Effector memory CD4-positive, alpha-beta T cell (primary cell): ENCODE measurements around the gene RALGPS1.

ENCODE experiments used
- DNase-seq, 3 donors: peaks; one replicate each; pipeline ENCODE4 v3.0.0-alpha.2; 2020
- H3K27ac ChIP-seq: 2 replicates; pipeline ENCODE4 v1.7.0; 2013; ENCODE audit warnings: mild to moderate bottlenecking, low read length, moderate library complexity; ENCODE audit not compliant: insufficient read depth, poor library complexity, severe bottlenecking
- H3K27me3 ChIP-seq: replicated peaks from 2 replicates; pipeline ENCODE4 v1.7.0; 2013; ENCODE audit warnings: mild to moderate bottlenecking, low read length; ENCODE audit not compliant: insufficient read depth, control insufficient read depth, poor library complexity, severe bottlenecking
- H3K36me3 ChIP-seq: 2 replicates; pipeline ENCODE4 v1.7.0; 2013; ENCODE audit warnings: mild to moderate bottlenecking, low read length, moderate library complexity; ENCODE audit not compliant: control insufficient read depth, insufficient read depth
- H3K4me1 ChIP-seq: 2 replicates; pipeline ENCODE4 v1.7.0; 2013; ENCODE audit warnings: low read length, mild to moderate bottlenecking; ENCODE audit not compliant: control insufficient read depth, insufficient read depth, poor library complexity, severe bottlenecking
- H3K4me3 ChIP-seq: 2 replicates; pipeline ENCODE4 v1.7.0; 2013; ENCODE audit warnings: low read length, low read depth, mild to moderate bottlenecking; ENCODE audit not compliant: insufficient read depth, poor library complexity, severe bottlenecking
- H3K9me3 ChIP-seq: 2 replicates; pipeline ENCODE4 v1.7.0; 2013; ENCODE audit warnings: mild to moderate bottlenecking, low read length, moderate library complexity; ENCODE audit not compliant: control insufficient read depth

RALGPS1 gene

DNA sequence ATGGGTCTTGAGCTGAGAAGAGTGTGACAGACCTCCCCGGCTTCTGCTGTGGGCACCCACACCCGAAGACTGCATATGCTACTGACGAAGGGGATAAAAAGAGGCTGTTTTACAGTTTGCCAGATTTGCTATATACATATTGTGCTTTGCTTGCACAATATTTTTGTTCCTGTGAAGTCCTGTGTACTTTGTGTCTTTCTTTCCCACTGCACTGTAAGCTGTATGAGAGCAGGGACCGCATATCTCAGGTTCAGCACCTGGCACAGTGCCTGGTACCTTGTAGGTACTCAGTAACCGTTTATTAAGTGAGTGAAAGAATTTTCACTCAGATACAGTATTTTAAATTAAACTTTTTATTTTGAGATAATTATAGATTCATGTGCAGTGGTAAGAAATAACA is 341.7 kb downstream of the RALGPS1 start:
- Histone ChIP-seq H3K27me3 (no peaks in the 10 kb centered on the region), H3K27ac (no peak overlapping the region), H3K4me3 (no peak overlapping the region)

DNA sequence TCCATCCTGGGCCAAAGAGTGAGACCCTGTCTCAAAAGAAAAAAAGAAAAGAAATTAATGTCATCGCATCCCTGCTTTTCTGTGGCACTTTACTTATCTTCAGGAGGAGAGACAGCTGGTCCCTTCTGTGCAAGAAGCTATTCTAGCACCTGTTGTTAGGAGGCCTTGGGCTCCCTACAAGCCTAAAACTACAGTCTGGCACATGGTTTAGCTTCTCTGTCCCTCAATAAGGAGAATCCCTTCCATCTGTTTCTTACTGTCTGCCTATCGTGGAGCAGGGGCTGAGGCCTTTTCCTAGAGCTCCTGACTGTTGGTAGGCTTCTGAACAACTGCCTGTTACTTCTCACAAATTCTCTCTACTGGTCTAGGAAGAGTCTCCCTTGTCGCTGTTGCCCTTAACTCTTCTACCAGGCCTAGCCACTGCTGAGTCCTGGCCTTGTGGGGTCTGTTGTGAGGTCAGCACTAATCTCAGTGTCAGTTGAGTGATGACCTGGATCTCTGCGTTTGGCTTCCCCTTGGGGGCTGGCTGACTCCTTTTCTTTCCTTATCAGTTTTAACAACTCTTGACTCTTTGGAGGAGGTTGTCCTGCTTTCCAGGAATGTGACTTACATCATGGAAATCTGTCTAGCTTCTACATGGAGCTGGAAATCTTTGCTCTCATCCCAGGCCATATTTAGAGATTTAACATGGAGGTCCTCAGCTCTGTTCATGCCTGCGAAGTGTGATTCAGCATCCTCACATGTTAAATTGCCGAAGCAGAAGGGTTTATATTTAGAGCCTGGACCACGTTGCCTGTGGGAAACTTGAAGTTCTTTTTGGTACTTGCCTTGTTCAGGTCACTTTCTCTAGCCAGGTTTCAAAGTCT is 344.3 kb downstream of the RALGPS1 start:
- no peak for DNase-seq
- Histone ChIP-seq H3K4me1 (no peaks in the 10 kb centered on the region), H3K4me3 (no peak overlapping the region), H3K36me3 (no peaks in the 10 kb centered on the region), H3K9me3 (no peaks in the 10 kb centered on the region), H3K27me3 (no peaks in the 10 kb centered on the region), H3K27ac (no peak overlapping the region)

More for the DNA sequence above, 341.7 kb downstream of the RALGPS1 start:
- Histone ChIP-seq H3K9me3 (no peaks in the 10 kb centered on the region), H3K36me3 (no peaks in the 10 kb centered on the region), H3K4me1 (no peaks in the 10 kb centered on the region)
- no peak for DNase-seq

DNA sequence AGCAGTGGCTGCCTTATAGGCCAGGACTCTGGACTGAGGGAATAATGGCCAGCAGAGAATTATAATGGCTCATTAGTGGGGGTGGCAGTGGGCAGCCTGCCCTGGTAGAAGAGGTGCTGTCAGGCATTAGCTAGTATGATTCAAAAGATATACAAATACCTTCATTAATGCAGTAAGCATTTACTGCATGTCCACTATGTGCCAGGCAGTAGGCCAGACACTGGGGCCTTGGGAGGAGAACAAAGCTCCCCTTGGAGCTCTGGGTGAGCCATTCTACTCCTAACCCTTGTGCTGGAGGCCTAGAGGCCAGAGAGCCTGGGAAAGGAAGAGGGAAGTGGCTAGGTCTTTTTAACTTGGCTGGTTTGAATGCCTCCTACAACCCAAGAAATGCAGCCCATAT is 348.0 kb downstream of the RALGPS1 start:
- H3K36me3 ChIP-seq: no peaks in the 10 kb centered on the region
- H3K27ac ChIP-seq: no peak overlapping the region
- DNase-seq: no peak
- no peak overlapping the region for H3K4me3 ChIP-seq
- no peaks in the 10 kb centered on the region for H3K4me1 ChIP-seq
- no peaks in the 10 kb centered on the region for H3K9me3 ChIP-seq
- no peaks in the 10 kb centered on the region for H3K27me3 ChIP-seq

DNA sequence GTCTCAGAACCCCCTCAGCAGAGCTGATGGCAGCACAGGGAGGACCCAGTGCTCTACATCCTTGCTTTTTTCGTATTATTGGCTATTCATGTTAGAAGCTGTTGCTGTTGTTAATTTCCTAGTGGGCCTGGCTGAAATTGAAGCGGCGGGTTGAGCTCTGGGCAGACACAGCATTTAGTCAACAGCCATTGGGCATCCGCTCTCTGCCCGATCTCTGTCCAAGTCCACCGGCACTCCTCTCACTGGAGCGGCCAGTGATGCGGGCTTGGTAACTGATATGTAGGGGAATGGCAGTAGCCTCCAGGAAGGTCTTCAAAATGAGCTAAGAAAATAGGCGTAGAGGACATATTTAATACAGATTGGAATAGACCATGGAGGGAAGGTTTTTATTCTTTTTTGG is 348.7 kb downstream of the RALGPS1 start:
- DNase-seq: no peak
- H3K4me1 ChIP-seq: no peaks in the 10 kb centered on the region
- no peaks in the 10 kb centered on the region for H3K27me3 ChIP-seq
- no peaks in the 10 kb centered on the region for H3K9me3 ChIP-seq
- H3K27ac ChIP-seq: no peak overlapping the region
- no peaks in the 10 kb centered on the region for H3K36me3 ChIP-seq
- no peak overlapping the region for H3K4me3 ChIP-seq

DNA sequence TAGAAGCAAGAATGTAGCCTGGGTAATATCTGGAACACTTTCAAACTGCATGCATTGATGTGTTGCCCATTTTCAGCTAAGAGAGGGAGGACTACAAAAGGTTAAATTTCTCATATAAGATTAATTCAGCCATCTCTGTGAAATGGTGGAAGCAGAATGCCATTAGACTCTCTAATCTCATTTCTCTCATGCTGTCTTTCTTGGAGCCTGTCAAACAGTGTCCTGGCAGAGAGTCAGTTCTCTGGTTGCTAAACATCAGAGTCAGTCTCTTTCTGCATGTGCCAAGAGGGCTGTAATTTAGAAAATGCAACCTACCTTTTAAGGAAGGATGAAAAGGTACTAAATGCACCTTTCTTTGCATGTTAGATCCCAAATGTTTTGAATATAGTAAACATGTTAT is 349.1 kb downstream of the RALGPS1 start:
- Histone ChIP-seq H3K27me3 (no peaks in the 10 kb centered on the region), H3K27ac (no peak overlapping the region), H3K4me1 (no peaks in the 10 kb centered on the region), H3K9me3 (no peaks in the 10 kb centered on the region), H3K4me3 (no peak overlapping the region), H3K36me3 (no peaks in the 10 kb centered on the region)
- DNase-seq: no peak

DNA sequence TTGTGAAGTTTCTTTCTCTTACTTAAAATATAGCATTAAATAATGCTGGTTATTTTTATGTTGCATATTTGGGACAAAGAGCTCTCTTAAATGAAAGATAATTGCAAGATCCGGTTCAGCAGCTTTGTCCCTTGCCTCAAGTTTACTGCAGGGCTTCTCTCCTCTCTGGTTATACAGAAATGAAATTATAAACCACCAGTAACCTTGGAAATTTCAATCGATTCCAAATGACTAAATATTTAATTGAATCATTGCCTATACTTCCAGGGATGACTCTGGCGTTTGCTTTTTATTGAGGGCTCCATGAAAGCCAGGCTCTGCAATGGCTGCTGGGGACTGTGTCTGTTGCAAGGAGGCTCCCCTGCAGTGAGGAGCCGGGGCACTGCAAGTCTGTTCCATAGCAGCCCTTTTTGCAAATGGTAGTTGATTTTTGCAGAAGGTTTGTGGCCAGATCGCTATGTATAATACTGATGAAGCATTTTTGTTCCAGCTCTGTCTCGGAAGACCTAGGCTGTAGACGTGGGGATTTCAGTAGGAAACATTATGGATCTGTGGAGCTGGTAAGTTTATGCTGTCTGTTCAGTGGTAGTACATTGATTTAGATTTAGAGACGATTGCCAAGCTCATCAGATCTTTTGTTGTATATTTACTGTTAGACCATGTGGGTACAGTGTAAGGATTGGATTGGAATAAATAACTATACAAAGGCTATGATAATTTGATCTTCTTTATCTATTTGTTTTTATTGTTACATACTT is 350.1 kb downstream of the RALGPS1 start, which contains the start of gene GARNL3:
TSS of gene GARNL3 (plus strand) at position 313 of the 758 bp plus-strand sequence. CDS start at position 417, 104 bp downstream.
- H3K4me3 ChIP-seq: no peak within 1 kb of the TSS
- no peaks in the 10 kb centered on the region for H3K4me1 ChIP-seq
- H3K9me3 ChIP-seq: no peaks in the 10 kb centered on the region
- DNase-seq: no peak
- H3K27ac ChIP-seq: no peak within 1 kb of the TSS
- H3K27me3 ChIP-seq: no peaks in the 10 kb centered on the region
- H3K36me3 ChIP-seq: no peaks in the 10 kb centered on the region

DNA sequence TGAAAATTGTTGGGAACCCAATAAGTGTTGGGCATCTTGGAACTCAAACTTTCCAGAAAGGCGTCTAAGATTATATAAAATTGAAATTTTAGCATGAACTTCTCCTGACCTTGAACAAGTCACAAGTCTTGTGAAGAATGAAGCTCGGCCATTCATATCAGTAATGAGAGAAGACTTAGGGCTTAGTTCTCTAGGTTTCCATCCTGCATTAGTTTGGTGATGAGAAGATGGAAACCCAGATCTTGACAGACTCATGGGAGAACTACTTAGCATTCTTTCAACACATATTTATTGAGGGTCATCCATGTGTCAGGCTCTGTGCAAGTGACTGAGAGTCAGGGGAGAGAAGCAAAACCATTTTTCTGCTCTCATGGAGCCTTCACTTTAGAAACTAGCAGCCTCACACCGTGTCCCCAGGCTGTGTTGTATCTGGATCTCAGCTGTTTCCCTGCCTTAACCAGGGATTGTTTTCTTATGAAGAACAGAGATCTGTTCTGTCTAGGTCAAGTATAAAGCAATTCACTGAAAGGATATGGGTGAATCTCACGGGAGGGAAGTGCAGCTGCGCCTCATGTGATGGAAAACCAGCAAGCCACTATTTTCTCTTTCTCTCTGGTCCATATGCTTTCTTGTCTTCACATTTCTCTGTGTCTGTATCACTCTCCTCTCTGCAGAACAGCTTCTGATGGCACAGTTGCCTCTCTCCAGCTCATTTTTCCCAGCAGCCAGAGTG is 353.4 kb downstream of the RALGPS1 start:
- no peaks in the 10 kb centered on the region for H3K27me3 ChIP-seq
- no peaks in the 10 kb centered on the region for H3K4me1 ChIP-seq
- no peak overlapping the region for H3K4me3 ChIP-seq
- H3K27ac ChIP-seq: no peak overlapping the region
- DNase-seq: no peak
- no peaks in the 10 kb centered on the region for H3K36me3 ChIP-seq
- no peaks in the 10 kb centered on the region for H3K9me3 ChIP-seq

DNA sequence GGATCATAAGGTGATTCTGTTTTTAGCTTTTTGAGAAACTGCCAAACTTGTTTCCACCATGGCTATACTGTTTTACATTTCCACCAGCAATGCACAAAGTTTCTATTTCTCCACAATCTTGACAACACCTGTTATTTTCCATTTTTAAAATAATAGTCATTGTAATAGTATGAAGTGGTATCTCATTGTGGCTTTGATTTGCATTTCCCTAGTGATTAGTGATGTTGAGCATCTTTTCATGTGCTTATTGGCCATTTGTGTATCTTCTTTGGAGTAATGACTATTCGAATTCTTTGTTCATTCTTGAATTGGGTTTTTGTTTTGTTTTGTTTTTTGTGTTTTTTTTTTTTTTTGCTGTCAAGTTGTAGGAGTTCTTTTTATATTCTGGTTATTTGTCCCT is 354.9 kb downstream of the RALGPS1 start:
- H3K27ac ChIP-seq: no peak overlapping the region

More for the DNA sequence above, 354.9 kb downstream of the RALGPS1 start:
- Histone ChIP-seq H3K4me1 (no peaks in the 10 kb centered on the region), H3K27me3 (no peaks in the 10 kb centered on the region), H3K4me3 (no peak overlapping the region), H3K36me3 (no peaks in the 10 kb centered on the region), H3K9me3 (no peaks in the 10 kb centered on the region)
- no peak for DNase-seq
